ENCODE data around the gene PRLH.
"Not testable (repeated sequence)": the region's sequence is repeated elsewhere in the genome, so short reads cannot be mapped to it uniquely, and the experiment has no call there.

Gene PRLH

GRCh38 chr2:237583385-237584295 lies 17.3 kb downstream of the PRLH start:
- no peak for DNase-seq

- DNase-seq = no peak
Measured at GRCh38 chr2:237585590-237586221, 19.3 kb downstream of the PRLH start.

- no peak for DNase-seq
Measured at GRCh38 chr2:237588044-237588696, 21.8 kb downstream of the PRLH start.

GRCh38 chr2:237590272-237591140 lies 24.1 kb downstream of the PRLH start, which contains the start of gene RAB17:
RAB17 (minus strand) TSS chr2:237590734; CDS start chr2:237586154, 4,580 bp downstream.
- DNase-seq = no peak

- DNase-seq = peak; percentile 3
Measured at GRCh38 chr2:237591141-237591881, 24.9 kb downstream of the PRLH start.

- no peak for DNase-seq
Measured at GRCh38 chr2:237592425-237592980, 26.1 kb downstream of the PRLH start.

GRCh38 chr2:237593036-237593435 lies 26.7 kb downstream of the PRLH start:
- DNase-seq = no peak

- no peak for DNase-seq
Measured at GRCh38 chr2:237593596-237594320, 27.4 kb downstream of the PRLH start.

- no peak for DNase-seq
Measured at GRCh38 chr2:237594514-237594871, 28.1 kb downstream of the PRLH start.

- DNase-seq = not testable (repeated sequence)
Measured at GRCh38 chr2:237595829-237596519, 29.6 kb downstream of the PRLH start.

- DNase-seq = no peak
Measured at GRCh38 chr2:237596520-237597195, 30.3 kb downstream of the PRLH start.

- DNase-seq = no peak
Measured at GRCh38 chr2:237597196-237598145, 31.1 kb downstream of the PRLH start.

GRCh38 chr2:237598468-237599208 lies 32.3 kb downstream of the PRLH start:
- DNase-seq = no peak

- DNase-seq = no peak
Measured at GRCh38 chr2:237599465-237600110, 33.2 kb downstream of the PRLH start.

- no peak for DNase-seq
Measured at GRCh38 chr2:237600205-237600846, 34.0 kb downstream of the PRLH start.

GRCh38 chr2:237601453-237602116 lies 35.2 kb downstream of the PRLH start:
- DNase-seq = no peak

Measured in activated naive CD4-positive, alpha-beta T cell treated with Interleukin-2 at 50 U/mL for 16 hours (primary cell).